ENCODE measurements around the gene SLX4. TPM values are rescaled to one million over a fixed set of nuclear protein-coding genes. Genes with fewer than 3 reads are reported as not detected.
"Not testable (repeated sequence)": the region's sequence is repeated elsewhere in the genome, so short reads cannot be mapped to it uniquely, and the experiment has no call there.

SLX4 gene
- total RNA-seq, 2 donors from 2014 or later = 3.5 to 6.3 TPM

DNA sequence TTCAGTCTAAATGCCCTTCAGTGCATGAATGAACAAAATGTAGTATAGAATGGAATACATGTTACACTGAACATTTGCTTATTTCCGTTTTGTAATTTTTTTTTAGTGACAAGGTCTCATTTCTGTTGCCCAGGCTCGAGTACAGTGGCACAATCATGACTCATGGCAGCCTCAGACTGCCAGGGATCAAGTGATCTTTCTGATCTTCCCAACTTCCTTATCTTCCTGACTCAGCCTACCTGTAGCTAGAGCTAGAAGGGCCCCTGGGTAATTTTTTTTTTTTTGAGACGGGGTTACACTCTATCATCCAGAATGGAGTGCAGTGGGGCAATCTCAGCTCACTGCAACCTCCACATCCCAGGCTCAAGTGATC, 7.3 kb upstream of the SLX4 start:
- no peak overlapping the region for H3K4me3 ChIP-seq
- TF ChIP-seq, protein P1, sequence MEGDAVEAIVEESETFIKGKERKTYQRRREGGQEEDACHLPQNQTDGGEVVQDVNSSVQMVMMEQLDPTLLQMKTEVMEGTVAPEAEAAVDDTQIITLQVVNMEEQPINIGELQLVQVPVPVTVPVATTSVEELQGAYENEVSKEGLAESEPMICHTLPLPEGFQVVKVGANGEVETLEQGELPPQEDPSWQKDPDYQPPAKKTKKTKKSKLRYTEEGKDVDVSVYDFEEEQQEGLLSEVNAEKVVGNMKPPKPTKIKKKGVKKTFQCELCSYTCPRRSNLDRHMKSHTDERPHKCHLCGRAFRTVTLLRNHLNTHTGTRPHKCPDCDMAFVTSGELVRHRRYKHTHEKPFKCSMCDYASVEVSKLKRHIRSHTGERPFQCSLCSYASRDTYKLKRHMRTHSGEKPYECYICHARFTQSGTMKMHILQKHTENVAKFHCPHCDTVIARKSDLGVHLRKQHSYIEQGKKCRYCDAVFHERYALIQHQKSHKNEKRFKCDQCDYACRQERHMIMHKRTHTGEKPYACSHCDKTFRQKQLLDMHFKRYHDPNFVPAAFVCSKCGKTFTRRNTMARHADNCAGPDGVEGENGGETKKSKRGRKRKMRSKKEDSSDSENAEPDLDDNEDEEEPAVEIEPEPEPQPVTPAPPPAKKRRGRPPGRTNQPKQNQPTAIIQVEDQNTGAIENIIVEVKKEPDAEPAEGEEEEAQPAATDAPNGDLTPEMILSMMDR (IDR thresholded peaks at IDR 0.05) = no peak
- H3K9ac ChIP-seq (ENCODE audit: low read depth in 2 of 2, low read length in 2 of 2) = no peak overlapping the region
- H3K27me3 ChIP-seq = no peaks in the 10 kb centered on the region
- H3K27ac ChIP-seq = no peak overlapping the region
- intact Hi-C loops (cut with DNase I) = no loop called here
- H3K9me3 ChIP-seq = no peaks in the 10 kb centered on the region
- no peaks in the 10 kb centered on the region for H3K36me3 ChIP-seq
- no peak for DNase-seq
- no peaks in the 10 kb centered on the region for H3K4me1 ChIP-seq

DNA sequence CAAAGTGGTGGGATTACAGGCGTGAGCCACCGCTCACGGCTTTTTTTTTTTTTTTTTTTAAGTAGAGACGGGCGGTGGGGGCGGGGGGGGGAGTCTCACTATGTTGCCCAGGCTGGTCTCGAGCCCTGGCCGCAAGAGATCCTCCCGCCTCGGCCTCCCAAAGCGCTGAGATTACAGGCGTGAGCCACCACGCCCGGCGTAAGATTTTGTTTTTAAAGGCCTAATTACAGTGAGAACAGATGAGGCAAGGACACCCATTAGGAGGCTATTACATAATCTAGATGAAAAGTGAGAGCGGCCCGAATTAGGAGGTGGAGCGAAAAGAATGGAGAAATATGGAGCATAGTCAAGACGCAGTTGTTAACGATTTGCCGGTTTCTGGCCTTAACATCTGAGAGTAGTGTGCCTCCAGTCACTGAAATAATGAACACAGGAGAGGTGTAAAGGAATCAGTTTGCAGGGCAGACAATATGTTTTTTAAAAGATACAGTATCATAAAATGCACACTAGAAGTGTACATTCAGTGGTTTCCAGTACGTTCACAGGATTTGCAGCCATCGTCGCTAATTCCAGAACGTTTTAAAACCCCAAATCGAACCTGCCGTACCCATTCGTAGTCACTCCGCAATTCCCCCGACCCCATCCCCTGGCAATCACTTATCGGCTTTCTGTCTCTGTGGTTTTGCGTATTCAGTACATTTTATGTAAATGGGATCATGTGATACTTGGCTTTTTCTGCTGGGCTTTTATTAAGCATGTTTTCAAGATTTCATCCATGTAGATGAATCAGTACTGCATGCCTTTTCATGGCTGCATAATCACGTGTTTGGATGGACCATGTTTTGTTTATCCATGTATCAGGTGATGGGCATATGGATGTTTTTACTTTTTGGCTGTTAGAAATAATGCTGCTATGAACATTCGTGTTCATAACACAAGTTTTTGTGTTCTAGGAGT, 1.4 kb upstream of the SLX4 start:
- peak overlapping the region in 1 of 2 donors; percentile 76 for H3K9ac ChIP-seq (ENCODE audit: low read depth in 2 of 2, low read length in 2 of 2)
- no peak overlapping the region for H3K27ac ChIP-seq
- no peak for DNase-seq
- TF ChIP-seq, protein P1 (IDR thresholded peaks at IDR 0.05) = no peak
- peak overlapping the region; percentile 100 for H3K4me3 ChIP-seq
- no peaks in the 10 kb centered on the region for H3K4me1 ChIP-seq
- intact Hi-C loops (cut with DNase I) = no loop called here
- H3K27me3 ChIP-seq = no peaks in the 10 kb centered on the region
- H3K36me3 ChIP-seq = no peaks in the 10 kb centered on the region
- no peaks in the 10 kb centered on the region for H3K9me3 ChIP-seq

DNA sequence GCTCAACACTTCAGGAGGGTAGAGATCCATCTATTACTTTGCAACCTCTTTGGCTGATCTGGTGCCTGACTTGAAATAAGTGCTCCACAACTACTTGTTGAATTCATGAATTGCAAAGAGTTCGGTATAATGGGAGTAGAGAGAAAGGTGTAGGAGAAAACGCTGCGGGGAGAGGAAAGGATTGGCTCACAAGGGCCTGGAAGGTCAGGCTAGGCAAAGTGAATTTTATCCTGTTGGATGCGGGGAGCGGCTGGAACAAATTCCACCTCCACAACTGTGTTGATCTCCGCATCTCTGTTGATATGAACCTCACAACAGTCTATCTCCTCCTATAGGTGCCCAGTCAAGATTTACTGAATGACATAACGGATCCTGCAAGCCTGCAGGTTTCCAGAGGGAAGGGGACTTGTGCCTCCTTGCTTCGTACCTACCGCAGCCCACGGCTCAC, 684 bp downstream of the SLX4 start:
- Histone ChIP-seq H3K4me3 (peak overlapping the region; percentile 100), H3K36me3 (no peaks in the 10 kb centered on the region), H3K4me1 (no peaks in the 10 kb centered on the region), H3K9ac (ENCODE audit: low read depth in 2 of 2, low read length in 2 of 2) (peak overlapping the region; percentile 85 to 89), H3K27ac (no peak overlapping the region), H3K9me3 (no peaks in the 10 kb centered on the region), H3K27me3 (no peaks in the 10 kb centered on the region)
- TF ChIP-seq, protein P1 (IDR thresholded peaks at IDR 0.05) = no peak
- no peak for DNase-seq
- intact Hi-C loops (cut with DNase I) = no loop called here

DNA sequence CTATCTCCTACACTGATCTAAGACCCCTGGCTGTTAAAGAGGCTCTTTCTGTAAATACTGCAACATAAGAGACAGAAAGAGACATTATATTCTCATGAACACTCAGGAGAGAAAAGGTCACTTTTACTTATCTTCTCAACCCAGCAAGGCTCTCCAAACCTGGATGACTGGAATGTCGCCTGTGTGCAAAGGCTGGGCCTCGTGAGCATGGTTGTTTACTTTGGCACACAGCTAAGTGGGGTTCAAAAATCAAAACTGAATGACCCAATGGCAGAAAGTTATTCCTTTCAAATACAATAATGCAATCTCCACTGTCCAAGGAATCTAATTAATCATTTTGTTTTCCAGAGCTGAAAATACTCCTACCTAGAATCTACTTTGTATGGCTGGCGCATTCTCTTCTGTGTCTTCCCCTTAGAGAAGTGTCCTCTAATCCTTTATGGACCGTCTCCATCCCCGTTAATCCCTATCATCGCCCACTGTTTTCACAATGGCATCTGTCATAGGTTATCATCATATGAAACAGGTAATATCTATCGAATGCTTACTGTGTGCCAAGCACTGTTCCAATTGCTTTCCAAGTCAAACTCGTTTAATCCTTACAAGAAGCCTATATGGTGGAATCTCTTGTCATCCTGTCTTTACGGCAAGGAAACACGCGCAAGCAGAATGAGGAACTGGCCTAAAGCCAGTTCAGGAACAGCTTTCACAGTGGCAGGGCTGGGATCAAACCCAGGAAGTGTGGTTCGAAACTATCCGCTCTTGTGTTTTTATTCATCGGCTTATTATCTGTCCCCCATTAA, 1.3 kb downstream of the SLX4 start:
- H3K9ac ChIP-seq (ENCODE audit: low read depth in 2 of 2, low read length in 2 of 2) = peak overlapping the region in 1 of 2 donors; percentile 89
- peak overlapping the region; percentile 100 for H3K4me3 ChIP-seq
- no peaks in the 10 kb centered on the region for H3K36me3 ChIP-seq
- H3K4me1 ChIP-seq = no peaks in the 10 kb centered on the region
- intact Hi-C loops (cut with DNase I) = no loop called here
- H3K27ac ChIP-seq = no peak overlapping the region
- H3K9me3 ChIP-seq = no peaks in the 10 kb centered on the region
- H3K27me3 ChIP-seq = no peaks in the 10 kb centered on the region
- no peak for DNase-seq
- TF ChIP-seq, protein P1 (IDR thresholded peaks at IDR 0.05) = no peak

DNA sequence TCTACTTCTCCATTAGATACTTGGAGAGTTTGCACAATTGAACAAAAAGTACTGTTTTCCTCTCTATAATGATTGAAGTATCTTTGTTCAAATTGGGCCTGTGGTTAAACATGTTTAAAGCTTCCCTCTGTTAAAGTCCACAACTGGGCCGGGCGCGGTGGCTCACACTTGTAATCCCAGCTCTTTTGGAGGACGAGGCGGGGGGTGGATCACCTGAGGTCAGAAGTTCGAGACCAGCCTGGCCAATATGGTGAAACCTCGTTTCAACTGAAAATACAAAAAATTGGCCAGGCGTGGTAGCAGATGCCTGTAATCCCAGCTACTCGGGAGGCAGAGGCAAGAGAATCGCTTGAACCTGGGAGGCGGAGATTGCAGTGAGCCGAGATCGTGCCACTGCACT, 2.4 kb downstream of the SLX4 start:
- H3K4me1 ChIP-seq; intact Hi-C loops (cut with DNase I); H3K9ac ChIP-seq (ENCODE audit: low read depth in 2 of 2, low read length in 2 of 2); H3K27me3 ChIP-seq; H3K9me3 ChIP-seq; H3K36me3 ChIP-seq; H3K4me3 ChIP-seq; DNase-seq; H3K27ac ChIP-seq: not testable (repeated sequence)
